AG09309 (cell line): ENCODE results near the gene TEAD3.

Source experiments
- DNase-seq: peaks from one replicate; pipeline ENCODE4 v3.0.0-alpha.2; 2010; ENCODE audit warnings: low read depth
- H3K4me3 ChIP-seq: 2 replicates; pipeline ENCODE4 v1.5.1; 2011; ENCODE audit warnings: mild to moderate bottlenecking, low read depth, low read length, moderate library complexity; ENCODE audit not compliant: control insufficient read depth
- TF ChIP-seq, protein P1 (sequence below): IDR thresholded peaks from 2 replicates; pipeline ENCODE4 v1.5.1; 2011; ENCODE audit warnings: mild to moderate bottlenecking, low read depth, low read length, inconsistent platforms; ENCODE audit not compliant: insufficient read depth, control insufficient read depth; ENCODE audit errors: missing control alignments

Gene TEAD3

DNA sequence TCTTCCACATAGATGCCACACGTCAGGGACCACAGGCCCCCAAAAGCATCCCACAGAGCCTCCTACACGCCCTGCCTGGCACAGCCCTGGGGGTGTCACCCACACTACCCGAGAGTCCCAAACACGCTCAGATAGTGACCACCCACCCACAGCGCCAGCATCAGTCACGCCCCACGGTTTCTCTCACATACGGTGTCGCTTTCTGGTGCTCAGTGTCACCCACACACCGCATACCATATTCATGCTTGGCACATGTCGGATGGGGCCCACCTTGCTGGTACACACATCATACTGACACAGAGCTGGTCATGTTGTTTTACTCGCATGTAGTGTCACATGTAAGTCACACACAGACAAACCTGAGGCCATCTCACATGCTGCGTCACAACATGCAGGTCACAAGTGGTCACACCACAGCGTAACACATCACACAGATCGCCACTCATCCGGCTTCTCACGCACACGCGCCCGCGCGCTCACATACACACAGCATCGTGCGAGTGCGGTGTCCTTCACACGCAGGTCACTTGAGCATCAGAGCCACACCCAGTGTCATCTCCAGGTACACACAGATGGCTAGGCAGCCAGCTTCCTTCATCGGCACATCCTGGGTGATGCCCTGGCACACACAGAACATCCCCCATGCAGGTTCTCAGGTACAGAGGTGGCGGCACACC is 3.4 kb downstream of the TEAD3 start:
- no peak for DNase-seq
- TF ChIP-seq, protein P1, sequence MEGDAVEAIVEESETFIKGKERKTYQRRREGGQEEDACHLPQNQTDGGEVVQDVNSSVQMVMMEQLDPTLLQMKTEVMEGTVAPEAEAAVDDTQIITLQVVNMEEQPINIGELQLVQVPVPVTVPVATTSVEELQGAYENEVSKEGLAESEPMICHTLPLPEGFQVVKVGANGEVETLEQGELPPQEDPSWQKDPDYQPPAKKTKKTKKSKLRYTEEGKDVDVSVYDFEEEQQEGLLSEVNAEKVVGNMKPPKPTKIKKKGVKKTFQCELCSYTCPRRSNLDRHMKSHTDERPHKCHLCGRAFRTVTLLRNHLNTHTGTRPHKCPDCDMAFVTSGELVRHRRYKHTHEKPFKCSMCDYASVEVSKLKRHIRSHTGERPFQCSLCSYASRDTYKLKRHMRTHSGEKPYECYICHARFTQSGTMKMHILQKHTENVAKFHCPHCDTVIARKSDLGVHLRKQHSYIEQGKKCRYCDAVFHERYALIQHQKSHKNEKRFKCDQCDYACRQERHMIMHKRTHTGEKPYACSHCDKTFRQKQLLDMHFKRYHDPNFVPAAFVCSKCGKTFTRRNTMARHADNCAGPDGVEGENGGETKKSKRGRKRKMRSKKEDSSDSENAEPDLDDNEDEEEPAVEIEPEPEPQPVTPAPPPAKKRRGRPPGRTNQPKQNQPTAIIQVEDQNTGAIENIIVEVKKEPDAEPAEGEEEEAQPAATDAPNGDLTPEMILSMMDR: no peak
- H3K4me3 ChIP-seq: no peak overlapping the region

DNA sequence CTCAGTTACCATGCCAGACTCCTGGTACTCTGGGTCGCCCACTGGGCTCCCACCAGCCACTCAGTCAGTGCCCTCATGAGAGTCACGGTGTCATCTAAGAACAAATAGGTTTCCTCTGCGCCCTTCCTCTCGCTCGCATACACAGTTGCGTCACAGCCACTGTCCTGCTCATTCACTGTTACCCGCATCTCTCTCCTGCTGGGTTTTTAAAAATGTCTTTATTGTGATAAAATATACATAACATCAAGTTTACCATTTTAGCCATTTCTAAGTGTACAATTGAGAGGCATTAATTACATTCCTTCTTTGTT is 4.0 kb downstream of the TEAD3 start:
- TF ChIP-seq, protein P1: no peak
- H3K4me3 ChIP-seq: no peak overlapping the region
- DNase-seq: no peak

DNA sequence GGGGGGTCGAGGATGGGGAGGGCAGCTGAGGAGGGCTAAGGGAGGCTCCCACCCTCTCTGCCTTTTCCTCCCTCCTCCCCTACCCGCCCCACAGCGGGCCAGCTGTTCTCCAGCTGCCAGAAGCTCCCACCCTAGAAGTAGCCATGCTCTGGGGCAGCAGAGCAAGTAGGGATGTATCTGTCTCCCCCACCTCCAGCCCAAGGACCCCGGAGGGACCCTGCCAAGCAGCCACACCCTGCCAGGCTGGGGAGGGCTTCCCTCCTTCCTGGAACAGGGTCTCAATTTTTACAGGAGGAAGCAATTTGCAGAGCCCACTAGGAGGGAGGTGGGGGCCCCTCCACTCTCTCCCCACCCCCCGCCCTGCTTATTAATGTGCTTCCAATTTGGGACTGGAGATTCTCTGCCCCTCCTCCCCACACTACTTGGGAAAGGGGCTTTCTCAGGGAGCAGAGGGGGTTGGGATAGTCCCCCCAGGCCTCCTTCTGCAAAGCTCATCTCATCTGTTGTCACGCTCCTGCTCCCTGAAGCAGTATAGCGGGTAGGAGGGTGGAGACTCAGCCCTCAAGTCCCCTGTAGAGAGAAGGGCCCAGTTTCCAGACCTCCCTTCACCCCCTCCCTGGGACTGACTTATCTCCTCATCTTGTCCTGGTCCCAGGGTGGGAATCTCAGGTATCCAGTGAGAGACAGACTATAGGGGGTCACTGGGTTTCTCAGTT is 4.5 kb downstream of the TEAD3 start:
- DNase-seq: no peak
- TF ChIP-seq, protein P1: no peak
- H3K4me3 ChIP-seq: no peak overlapping the region

DNA sequence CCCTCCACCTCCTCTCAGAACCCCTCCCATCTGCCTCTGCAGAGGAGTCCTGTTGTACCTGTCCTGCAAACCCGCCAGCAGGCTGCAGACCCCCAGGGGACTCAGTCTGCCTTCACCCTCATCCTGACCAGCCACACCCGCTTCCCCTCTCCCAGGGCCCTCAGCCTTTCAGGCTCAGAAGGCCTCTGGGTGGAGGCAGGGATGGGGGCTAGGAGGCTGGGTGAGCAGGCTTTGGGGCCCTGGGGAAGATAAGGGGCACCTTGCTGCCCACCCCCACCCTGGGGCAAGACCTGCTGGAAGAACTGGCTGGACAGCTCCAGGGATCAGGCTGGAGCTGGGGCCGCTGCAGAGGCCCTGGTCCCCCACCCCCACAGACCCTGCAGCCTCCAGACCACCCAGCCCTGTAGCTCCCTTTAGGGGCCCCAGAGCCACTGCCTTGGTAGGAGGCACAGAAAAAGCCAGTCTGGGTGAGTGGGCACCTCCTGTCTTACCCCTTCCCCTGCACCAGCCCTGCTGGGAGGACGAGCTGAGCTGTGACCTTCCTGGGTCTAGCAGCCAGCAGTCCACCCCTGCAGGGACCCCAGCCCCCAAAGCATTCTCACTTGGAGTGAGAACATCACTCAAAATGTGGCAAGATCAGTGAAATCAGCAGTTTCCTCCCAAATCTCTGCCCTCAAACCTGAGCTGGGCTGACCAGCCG is 5.2 kb downstream of the TEAD3 start:
- no peak for DNase-seq
- no peak overlapping the region for H3K4me3 ChIP-seq
- TF ChIP-seq, protein P1: no peak

DNA sequence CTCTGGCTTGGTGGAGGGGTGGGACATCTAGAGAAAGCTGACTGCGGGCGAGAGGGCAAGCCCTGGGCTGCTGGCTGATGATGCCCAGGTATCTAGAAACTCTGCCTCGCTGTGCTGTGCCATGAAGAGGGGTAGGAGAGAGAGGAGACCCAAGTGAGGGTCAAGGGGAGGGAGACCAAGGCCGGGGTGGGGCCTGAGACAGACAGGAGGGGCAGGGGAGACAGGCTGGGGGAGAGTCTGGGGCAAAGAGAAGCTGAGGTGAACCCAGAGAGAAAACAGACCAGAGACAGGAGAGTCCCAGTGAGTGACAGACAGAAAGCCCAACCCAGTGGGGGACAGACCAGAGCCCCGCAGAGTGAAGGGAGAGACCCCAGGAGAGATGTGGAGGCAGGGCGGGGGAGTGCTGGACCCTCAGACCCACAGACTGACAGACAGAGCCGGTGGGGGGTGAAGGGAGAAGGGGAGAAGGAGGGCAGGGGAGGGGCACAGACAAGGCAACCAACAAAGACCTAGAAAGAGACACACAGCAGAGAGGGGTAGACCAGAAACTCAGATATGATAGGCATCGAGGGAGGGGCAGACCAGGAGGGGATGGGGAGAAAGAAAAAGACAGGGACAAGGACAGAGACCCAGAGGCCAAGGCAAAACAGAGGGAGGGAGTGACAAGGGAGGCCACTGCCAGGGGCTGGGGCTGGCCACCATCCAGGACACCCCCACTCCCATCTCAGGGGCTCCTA is 5.9 kb downstream of the TEAD3 start:
- no peak for DNase-seq
- no peak overlapping the region for H3K4me3 ChIP-seq
- TF ChIP-seq, protein P1: no peak

DNA sequence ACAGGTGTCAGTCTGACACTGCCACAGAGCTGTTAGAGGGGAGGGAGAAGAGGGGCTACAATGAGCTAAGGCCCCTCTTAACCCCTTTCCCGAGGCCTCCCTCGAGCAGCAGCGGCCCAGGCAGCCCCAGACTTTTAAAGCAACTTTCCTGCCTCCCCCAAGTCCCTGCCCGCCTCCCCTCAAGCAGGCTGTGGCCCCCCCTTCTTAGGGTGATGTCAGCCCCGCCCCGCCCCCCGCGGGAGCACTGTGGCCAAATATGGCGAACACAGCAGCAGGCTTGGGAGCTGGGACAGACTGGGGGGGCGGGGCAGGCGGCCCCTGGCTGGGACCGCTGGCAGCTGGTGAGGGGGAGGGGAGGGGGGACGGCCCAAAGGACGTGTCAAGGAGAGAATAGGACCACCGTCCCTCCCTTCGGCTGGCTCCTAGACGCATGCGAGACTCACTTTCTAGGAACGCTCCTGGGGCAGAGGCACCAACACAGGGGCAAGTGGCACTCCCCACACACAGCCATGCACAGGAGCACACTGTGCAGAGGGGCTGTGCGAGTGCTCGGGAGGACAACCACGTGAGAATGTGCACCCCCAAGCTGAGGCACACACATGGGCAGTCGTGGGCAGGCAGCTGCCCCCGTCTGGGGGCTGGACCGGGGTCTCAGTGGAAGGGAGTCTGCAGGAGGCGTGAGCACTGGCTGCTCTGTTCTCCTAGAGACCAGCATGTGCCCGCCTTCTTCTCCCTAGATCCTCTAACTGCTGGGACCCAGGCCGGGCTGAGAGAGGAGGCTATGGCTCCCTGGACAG is 6.7 kb downstream of the TEAD3 start:
- no peak for DNase-seq
- no peak overlapping the region; the same call in 1 of the 2 replicates for H3K4me3 ChIP-seq
- TF ChIP-seq, protein P1: no peak
